ENCODE results near the gene TMEM98.
"Not testable (repeated sequence)": the region's sequence is repeated elsewhere in the genome, so short reads cannot be mapped to it uniquely, and the experiment has no call there.

Gene TMEM98

GRCh38 chr17:32987453-32987805 is 59.5 kb downstream of the TMEM98 start:
- not testable (repeated sequence) for DNase-seq

- not testable (repeated sequence) for DNase-seq
Observed at GRCh38 chr17:32987868-32988267, 59.9 kb downstream of the TMEM98 start.

- no peak for DNase-seq
Observed at GRCh38 chr17:32988481-32989101, 60.6 kb downstream of the TMEM98 start.

- no peak for DNase-seq
Observed at GRCh38 chr17:32992321-32993033, 64.5 kb downstream of the TMEM98 start.

GRCh38 chr17:32993977-32994376 is 66.0 kb downstream of the TMEM98 start:
- DNase-seq = no peak

Measured in stimulated activated CD4-positive, alpha-beta T cell treated with anti-CD3 and anti-CD28 coated beads, Interleukin-15, amount 100 ng/mL, for 24 hours (primary cell).